Fibroblast of pulmonary artery (primary cell): ENCODE data around the gene UNC5B.
A peak's percentile ranks its signal among the peaks of the same experiment; 100 is the strongest.

Experiments used
- DNase-seq: peaks from one replicate; pipeline ENCODE4 v3.0.0-alpha.2; 2010; ENCODE audit warnings: low read depth
- H3K4me3 ChIP-seq: replicated peaks from 2 replicates; pipeline ENCODE4 v1.5.1; 2011; ENCODE audit warnings: low read depth, mild to moderate bottlenecking, control low read depth, low read length, moderate library complexity
- CTCF ChIP-seq: IDR thresholded peaks from 2 replicates; pipeline ENCODE4 v1.5.1; 2011; ENCODE audit warnings: mild to moderate bottlenecking, control low read depth, low read length, inconsistent platforms; ENCODE audit errors: missing control alignments

The UNC5B gene

GRCh38 chr10:71205468-71205867 lies 6.9 kb upstream of the UNC5B start:
- peak; percentile 44 for DNase-seq
- H3K4me3 ChIP-seq: no peak overlapping the region
- TF ChIP-seq CTCF: no peak

GRCh38 chr10:71206911-71207310 lies 5.5 kb upstream of the UNC5B start:
- no peak for TF ChIP-seq CTCF
- DNase-seq: no peak
- no peak overlapping the region for H3K4me3 ChIP-seq

- DNase-seq: no peak
- H3K4me3 ChIP-seq: no peak overlapping the region
- TF ChIP-seq CTCF: no peak
These were observed 4.8 kb upstream of the UNC5B start for GRCh38 chr10:71207578-71207977.

- TF ChIP-seq CTCF: no peak
- DNase-seq: no peak
- H3K4me3 ChIP-seq: no peak overlapping the region
These were observed 3.0 kb upstream of the UNC5B start for GRCh38 chr10:71209352-71209715.

GRCh38 chr10:71209731-71210541 lies 2.4 kb upstream of the UNC5B start:
- no peak for TF ChIP-seq CTCF
- no peak for DNase-seq
- no peak overlapping the region for H3K4me3 ChIP-seq

GRCh38 chr10:71210542-71210871 lies 1.9 kb upstream of the UNC5B start:
- DNase-seq: no peak
- no peak overlapping the region for H3K4me3 ChIP-seq
- no peak for TF ChIP-seq CTCF

GRCh38 chr10:71211053-71211452 lies 1.3 kb upstream of the UNC5B start:
- H3K4me3 ChIP-seq: no peak overlapping the region
- no peak for TF ChIP-seq CTCF
- no peak for DNase-seq
